Spleen (tissue), 7 donors: Measurements from ENCODE around the gene ENPP6.

ENCODE experiments used
- CTCF ChIP-seq, 11 experiments: fragments of 200-600 bp in 7 of 11; fragments of 450-650 bp in 4 of 11; sonication (generic) in 4 of 11; IDR thresholded peaks in 8 of 11; conservative IDR thresholded peaks in 3 of 11; 1 replicate in 7 of 11; 2 replicates in 4 of 11; pipeline versions ENCODE4 v1.4.0 to v1.8.0; 2016 to 2021; ENCODE audit warnings: antibody characterized with exemption in 11 of 11, inconsistent platforms in 4 of 11, mild to moderate bottlenecking in 1 of 11
- POLR2A ChIP-seq, 3 donors: fragments of 450-650 bp; IDR thresholded peaks; one replicate each; pipeline ENCODE4 v1.5.1; 2017; ENCODE audit warnings: antibody characterized with exemption in 3 of 3, mild to moderate bottlenecking in 1 of 3
- POLR2AphosphoS5 ChIP-seq, 3 donors: sonication (generic); formaldehyde crosslinking; IDR thresholded peaks; one replicate each; pipeline ENCODE4 v1.5.1; 2017; ENCODE audit warnings: antibody characterized with exemption in 3 of 3
- donor health status: DM: no; HTN: no; CAD: no; lungs with moderate emphysema.
- donor health status: DM: no; HTN: no; CAD: no.
- donor health status: DM: no; HTN: no; CAD: no.

GRCh38 chr4:184191267-184191666, 26.4 kb downstream of the ENPP6 start:
- no peak for TF ChIP-seq CTCF (IDR thresholded peaks at IDR 0.05 in 8 of 11, conservative IDR thresholded peaks at IDR 0.05 in 3 of 11)
- no peak for TF ChIP-seq POLR2A (IDR thresholded peaks at IDR 0.05)
- no peak for TF ChIP-seq POLR2AphosphoS5 (IDR thresholded peaks at IDR 0.05)
